Measurements from ENCODE around the gene PIK3C2G.

GRCh38 chr12:18676996-18677588 is 415.8 kb downstream of the PIK3C2G start:
- TF ChIP-seq TCF12 (IDR thresholded peaks at IDR 0.05), result no peak
- TF ChIP-seq TCF12 (CRISPR knock-in tag; IDR thresholded peaks at IDR 0.05), result no peak
- no peak for TF ChIP-seq ZNF547 (CRISPR knock-in tag; IDR thresholded peaks at IDR 0.05)
- no peak for TF ChIP-seq HMGA1 (CRISPR knock-in tag; conservative IDR thresholded peaks at IDR 0.05)
- TF ChIP-seq MTERF4 (CRISPR knock-in tag; IDR thresholded peaks at IDR 0.05), result no peak
- TF ChIP-seq ZNF674 (CRISPR knock-in tag; IDR thresholded peaks at IDR 0.05; ENCODE audit: low read depth), result no peak
- TF ChIP-seq ZNF724P (CRISPR knock-in tag; IDR thresholded peaks at IDR 0.05; ENCODE audit: borderline replicate concordance), result no peak
- TF ChIP-seq RAD51 (IDR thresholded peaks at IDR 0.05; ENCODE audit: borderline replicate concordance), result no peak
- no peak for TF ChIP-seq POLR2AphosphoS5 (IDR thresholded peaks at IDR 0.05; ENCODE audit: low read depth, low read length)
- no peak for TF ChIP-seq CTCF (CRISPR knock-in tag; IDR thresholded peaks at IDR 0.05)
- no peak for TF ChIP-seq TGIF2 (CRISPR knock-in tag; IDR thresholded peaks at IDR 0.05)
- no peak for TF ChIP-seq GABPB1 (CRISPR knock-in tag; IDR thresholded peaks at IDR 0.05)
- TF ChIP-seq CEBPZ (IDR thresholded peaks at IDR 0.05; ENCODE audit: low read length), result no peak
